ENCODE measurements around the gene TBX6. TPM values are rescaled to one million over a fixed set of nuclear protein-coding genes. Genes with fewer than 3 reads are reported as not detected.

TBX6 gene
- total RNA-seq, 1 experiment from 2014 or later = 3.6 TPM

GRCh38 chr16:30114411-30114810, 22.7 kb upstream of the TBX6 start:
- no peaks in the 10 kb centered on the region for H3K9me3 Mint-ChIP-seq (ENCODE audit: low read depth, unreplicated experiment)
- peak overlapping the region; percentile 64 for H3K27ac Mint-ChIP-seq (ENCODE audit: unreplicated experiment)
- peaks cover 36% of the 10 kb centered on the region for H3K4me1 Mint-ChIP-seq (ENCODE audit: low read depth, unreplicated experiment)
- H3K4me3 Mint-ChIP-seq (ENCODE audit: low read depth, unreplicated experiment) = no peak overlapping the region
- BruUV-seq (replicated peaks) = no TSS peak
- CTCF ChIA-PET = no interaction called here
- peaks cover 29% of the 10 kb centered on the region for H3K36me3 Mint-ChIP-seq (ENCODE audit: insufficient read depth, unreplicated experiment)
- no peak for TF ChIP-seq CTCF (IDR thresholded peaks at IDR 0.05; ENCODE audit: unreplicated experiment)
- intact Hi-C loops (cut with micrococcal nuclease; ENCODE audit: unreplicated experiment) = no loop called here
- no peak for DNase-seq
- no peaks in the 10 kb centered on the region for H3K27me3 Mint-ChIP-seq (ENCODE audit: unreplicated experiment)

- DNase-seq = no peak
- no TSS peak for BruUV-seq (replicated peaks)
- intact Hi-C loops (cut with micrococcal nuclease; ENCODE audit: unreplicated experiment) = no loop called here
- H3K27ac Mint-ChIP-seq (ENCODE audit: unreplicated experiment) = peak overlapping the region; percentile 64
- H3K9me3 Mint-ChIP-seq (ENCODE audit: low read depth, unreplicated experiment) = no peaks in the 10 kb centered on the region
- CTCF ChIA-PET = interaction anchor here (2.5 kb wide), 1 partner anchor 22 kb away, joined by 12 read pairs; the partner anchor contains the start of gene TBX6
- peaks cover 25% of the 10 kb centered on the region for H3K36me3 Mint-ChIP-seq (ENCODE audit: insufficient read depth, unreplicated experiment)
- H3K4me3 Mint-ChIP-seq (ENCODE audit: low read depth, unreplicated experiment) = no peak overlapping the region
- no peak for TF ChIP-seq CTCF (IDR thresholded peaks at IDR 0.05; ENCODE audit: unreplicated experiment)
- peaks cover 32% of the 10 kb centered on the region for H3K4me1 Mint-ChIP-seq (ENCODE audit: low read depth, unreplicated experiment)
- H3K27me3 Mint-ChIP-seq (ENCODE audit: unreplicated experiment) = no peaks in the 10 kb centered on the region
Observed at GRCh38 chr16:30113711-30114333, 22.1 kb upstream of the TBX6 start.

- CTCF ChIA-PET = interaction anchor here (0.8 to 2.5 kb wide), 4 partner anchors 8 to 23 kb away, joined by 4 to 12 read pairs (median 5); partner anchors contain the start of gene TBX6
- no peaks in the 10 kb centered on the region for H3K9me3 Mint-ChIP-seq (ENCODE audit: low read depth, unreplicated experiment)
- no peaks in the 10 kb centered on the region for H3K27me3 Mint-ChIP-seq (ENCODE audit: unreplicated experiment)
- TF ChIP-seq CTCF (IDR thresholded peaks at IDR 0.05; ENCODE audit: unreplicated experiment) = no peak
- DNase-seq = peak; percentile 74
- peaks cover 32% of the 10 kb centered on the region for H3K4me1 Mint-ChIP-seq (ENCODE audit: low read depth, unreplicated experiment)
- peaks cover 25% of the 10 kb centered on the region for H3K36me3 Mint-ChIP-seq (ENCODE audit: insufficient read depth, unreplicated experiment)
- peak within 1 kb of the TSS; percentile 34 for H3K4me3 Mint-ChIP-seq (ENCODE audit: low read depth, unreplicated experiment)
- H3K27ac Mint-ChIP-seq (ENCODE audit: unreplicated experiment) = peak within 1 kb of the TSS; percentile 64
- intact Hi-C loops (cut with micrococcal nuclease; ENCODE audit: unreplicated experiment) = no loop called here
- BruUV-seq (replicated peaks) = no TSS peak
Observed at GRCh38 chr16:30113031-30113710, 21.4 kb upstream of the TBX6 start, which contains the start of gene GDPD3. GDPD3 (minus strand) TSS chr16:30113537; CDS start chr16:30113478, 59 bp downstream.

GRCh38 chr16:30112197-30113030, 20.7 kb upstream of the TBX6 start:
- intact Hi-C loops (cut with micrococcal nuclease; ENCODE audit: unreplicated experiment) = no loop called here
- peak overlapping the region; percentile 34 for H3K4me3 Mint-ChIP-seq (ENCODE audit: low read depth, unreplicated experiment)
- no peaks in the 10 kb centered on the region for H3K9me3 Mint-ChIP-seq (ENCODE audit: low read depth, unreplicated experiment)
- H3K27ac Mint-ChIP-seq (ENCODE audit: unreplicated experiment) = peak overlapping the region; percentile 64
- CTCF ChIA-PET = interaction anchor here (0.8 to 2.5 kb wide), 5 partner anchors 9 to 47 kb away, joined by 4 to 12 read pairs (median 4); partner anchors contain the start of genes ALDOA and TBX6
- DNase-seq = peak; percentile 75
- TF ChIP-seq CTCF (IDR thresholded peaks at IDR 0.05; ENCODE audit: unreplicated experiment) = peak; percentile 92
- peaks cover 25% of the 10 kb centered on the region for H3K36me3 Mint-ChIP-seq (ENCODE audit: insufficient read depth, unreplicated experiment)
- no peaks in the 10 kb centered on the region for H3K27me3 Mint-ChIP-seq (ENCODE audit: unreplicated experiment)
- BruUV-seq (replicated peaks) = no TSS peak
- peaks cover 32% of the 10 kb centered on the region for H3K4me1 Mint-ChIP-seq (ENCODE audit: low read depth, unreplicated experiment)
